Epithelial cell of esophagus (primary cell): ENCODE measurements around the gene DAB1.

Source experiments
- DNase-seq: peaks from one replicate; pipeline ENCODE4 v3.0.0; 2010; ENCODE audit warnings: low read depth
- H3K4me3 ChIP-seq: 2 replicates; pipeline ENCODE4 v1.5.1; 2011; ENCODE audit warnings: mild to moderate bottlenecking, low read length, control low read depth
- TF ChIP-seq, protein P1 (sequence below): IDR thresholded peaks from 2 replicates; pipeline ENCODE4 v1.5.1; 2011; ENCODE audit warnings: low read depth, mild to moderate bottlenecking, low read length, control low read depth, inconsistent platforms; ENCODE audit not compliant: insufficient read depth; ENCODE audit errors: missing control alignments

DAB1 gene

DNA sequence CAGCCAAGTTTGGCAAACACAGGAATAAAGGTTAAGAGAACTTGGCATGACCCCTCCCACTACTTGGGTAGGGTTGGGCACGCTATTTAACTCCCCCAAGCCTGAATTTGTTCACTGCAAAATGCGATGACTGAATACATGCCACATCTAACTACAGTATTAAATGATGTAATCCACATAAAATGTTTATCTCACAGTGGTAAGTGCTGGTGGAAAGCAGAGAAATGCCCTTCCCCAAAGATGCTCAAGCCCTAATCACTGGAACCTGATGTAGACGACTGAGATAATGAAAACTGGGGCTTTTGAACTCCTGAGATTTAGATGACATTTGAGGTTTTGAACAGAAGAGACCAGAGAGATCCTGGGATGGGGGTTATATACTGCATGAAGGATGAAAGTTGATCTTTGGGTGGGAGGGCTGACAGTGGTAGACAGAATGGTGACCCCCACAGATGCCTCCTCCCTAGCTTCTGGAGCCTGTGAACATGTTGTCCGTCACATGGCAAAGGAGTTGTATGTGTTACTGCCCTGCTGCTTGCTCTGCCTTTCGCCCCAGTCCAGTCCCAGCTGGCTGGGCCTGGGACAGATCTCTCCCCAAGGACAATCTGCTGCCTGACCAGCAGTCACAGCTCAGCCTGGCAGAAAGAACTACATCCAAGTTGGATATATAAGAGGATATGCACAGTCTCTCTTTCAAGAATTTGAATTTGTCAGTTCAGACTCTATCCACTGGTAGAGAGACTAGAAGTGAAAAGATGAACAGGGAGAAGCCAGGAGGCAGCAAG lies 120.9 kb downstream of the DAB1 start:
- DNase-seq = no peak
- no peak overlapping the region for H3K4me3 ChIP-seq
- TF ChIP-seq, protein P1, sequence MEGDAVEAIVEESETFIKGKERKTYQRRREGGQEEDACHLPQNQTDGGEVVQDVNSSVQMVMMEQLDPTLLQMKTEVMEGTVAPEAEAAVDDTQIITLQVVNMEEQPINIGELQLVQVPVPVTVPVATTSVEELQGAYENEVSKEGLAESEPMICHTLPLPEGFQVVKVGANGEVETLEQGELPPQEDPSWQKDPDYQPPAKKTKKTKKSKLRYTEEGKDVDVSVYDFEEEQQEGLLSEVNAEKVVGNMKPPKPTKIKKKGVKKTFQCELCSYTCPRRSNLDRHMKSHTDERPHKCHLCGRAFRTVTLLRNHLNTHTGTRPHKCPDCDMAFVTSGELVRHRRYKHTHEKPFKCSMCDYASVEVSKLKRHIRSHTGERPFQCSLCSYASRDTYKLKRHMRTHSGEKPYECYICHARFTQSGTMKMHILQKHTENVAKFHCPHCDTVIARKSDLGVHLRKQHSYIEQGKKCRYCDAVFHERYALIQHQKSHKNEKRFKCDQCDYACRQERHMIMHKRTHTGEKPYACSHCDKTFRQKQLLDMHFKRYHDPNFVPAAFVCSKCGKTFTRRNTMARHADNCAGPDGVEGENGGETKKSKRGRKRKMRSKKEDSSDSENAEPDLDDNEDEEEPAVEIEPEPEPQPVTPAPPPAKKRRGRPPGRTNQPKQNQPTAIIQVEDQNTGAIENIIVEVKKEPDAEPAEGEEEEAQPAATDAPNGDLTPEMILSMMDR = no peak

DNA sequence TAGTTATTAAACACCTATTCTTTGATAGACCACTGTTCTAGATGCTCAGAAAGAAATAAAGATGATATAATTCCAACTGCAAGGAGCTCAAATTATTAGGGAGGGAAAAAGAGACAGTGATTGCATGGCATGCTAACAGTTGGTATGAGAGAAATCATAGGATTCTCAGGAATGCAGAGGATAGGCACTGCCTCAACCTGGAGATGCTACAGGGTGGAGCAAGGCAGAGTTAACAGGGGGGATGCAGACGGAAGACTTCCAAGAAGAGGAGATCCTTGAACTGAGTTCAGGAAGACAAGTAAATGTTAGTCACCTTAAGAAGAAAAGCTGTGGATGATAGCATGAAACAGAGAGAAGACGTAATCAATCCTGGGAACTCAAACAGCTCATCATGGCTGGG lies 123.7 kb downstream of the DAB1 start:
- H3K4me3 ChIP-seq = no peak overlapping the region
- no peak for DNase-seq
- TF ChIP-seq, protein P1 = no peak

DNA sequence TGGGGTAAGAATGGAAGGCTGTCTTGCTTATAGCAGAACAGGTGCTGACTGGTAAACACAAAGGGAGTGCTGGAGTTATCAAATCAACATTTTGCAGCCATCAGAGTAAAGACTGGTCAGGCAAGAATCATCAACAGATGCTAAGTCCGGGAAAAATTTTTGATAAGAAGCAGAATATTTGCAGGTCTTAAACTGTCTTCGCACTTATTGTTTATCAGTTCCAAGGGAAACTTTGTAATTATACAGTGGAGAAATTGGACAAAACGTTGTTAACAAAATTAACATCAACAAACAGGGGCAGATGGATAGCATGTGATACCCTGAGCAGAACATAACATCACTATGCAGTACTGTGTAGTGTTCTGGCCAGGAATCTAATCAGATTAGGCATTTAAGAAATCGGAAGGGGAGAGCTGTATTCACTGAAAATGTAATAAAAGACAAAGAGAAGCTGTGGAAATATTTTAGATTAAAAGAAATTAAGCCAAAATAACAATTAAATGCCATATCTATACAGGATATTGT lies 127.1 kb downstream of the DAB1 start:
- DNase-seq = no peak
- H3K4me3 ChIP-seq = no peak overlapping the region
- TF ChIP-seq, protein P1 = no peak

DNA sequence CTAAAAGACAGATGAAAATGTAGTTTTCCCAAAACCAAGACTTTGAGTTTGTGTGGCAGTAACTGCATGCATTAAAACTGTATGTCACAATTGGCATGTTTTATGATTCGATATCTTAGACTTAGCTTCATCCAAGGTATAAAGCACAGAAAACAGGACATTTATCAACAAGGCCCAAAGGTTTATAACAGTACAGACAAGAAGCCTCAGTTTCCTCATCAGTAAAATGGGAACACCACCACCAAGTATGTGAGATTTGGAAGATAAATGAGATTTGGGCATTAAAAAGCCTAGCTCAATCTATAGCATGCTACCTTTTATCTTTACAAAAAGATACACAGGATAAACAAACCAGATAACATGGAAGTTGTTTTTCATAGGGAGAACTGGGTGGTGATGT lies 128.5 kb downstream of the DAB1 start:
- TF ChIP-seq, protein P1 = no peak
- H3K4me3 ChIP-seq = no peak overlapping the region
- DNase-seq = no peak

DNA sequence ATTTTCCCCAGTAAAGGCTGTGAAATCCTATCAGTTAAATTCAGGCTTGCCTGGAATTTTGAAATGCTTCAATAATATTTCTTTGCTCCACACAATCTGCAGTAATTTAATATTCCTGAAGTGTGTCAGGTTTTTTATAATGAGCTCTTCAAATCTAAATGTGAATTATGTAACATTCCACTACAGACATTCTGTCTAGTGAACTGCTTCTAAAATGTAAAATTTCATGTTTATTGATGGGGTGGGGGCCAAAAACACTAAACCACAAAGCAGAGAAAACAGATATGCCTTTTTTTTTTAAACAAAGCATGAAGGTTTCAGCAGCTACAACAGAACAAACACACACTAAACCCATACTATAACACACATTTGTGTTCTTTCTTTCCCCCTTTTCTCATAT lies 129.7 kb downstream of the DAB1 start:
- DNase-seq = no peak
- TF ChIP-seq, protein P1 = no peak
- no peak overlapping the region for H3K4me3 ChIP-seq

DNA sequence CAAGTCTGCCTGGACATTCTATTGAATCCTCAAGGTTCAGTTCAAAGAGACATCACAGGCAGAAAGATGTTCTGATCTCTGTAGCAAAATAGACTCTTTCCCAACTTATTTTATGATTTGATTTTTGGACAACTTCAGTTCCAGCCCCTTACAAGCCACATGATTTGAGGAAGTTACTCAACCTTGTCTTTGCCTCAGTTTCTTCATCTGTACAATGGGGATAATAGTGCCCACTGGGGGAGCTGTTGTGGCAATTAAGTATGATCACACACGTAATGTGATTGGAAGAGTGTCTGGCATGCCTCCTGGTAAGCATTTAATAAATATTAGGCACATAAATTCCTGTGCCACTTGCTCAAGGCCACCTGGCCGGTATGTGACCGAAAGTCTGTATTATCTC lies 130.6 kb downstream of the DAB1 start:
- TF ChIP-seq, protein P1 = no peak
- no peak overlapping the region for H3K4me3 ChIP-seq
- DNase-seq = no peak

DNA sequence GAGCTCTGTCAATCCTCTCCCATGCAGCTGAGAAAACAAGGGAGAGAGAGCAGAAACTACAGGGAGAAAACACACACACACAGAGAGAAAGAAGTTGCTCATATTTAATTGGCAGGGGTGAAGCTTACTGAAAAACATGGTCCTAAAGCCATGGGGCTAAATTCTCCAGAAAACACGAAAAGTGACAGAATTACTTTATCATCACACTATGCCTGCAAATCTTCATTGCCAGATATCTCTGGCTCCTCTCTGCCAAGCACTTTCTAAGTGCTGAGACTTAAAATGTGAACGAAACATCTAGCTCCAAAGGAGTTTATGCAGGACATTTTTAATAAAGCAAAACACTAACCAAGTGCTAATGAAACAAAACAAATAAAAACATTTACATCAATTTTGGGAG lies 134.1 kb downstream of the DAB1 start:
- no peak for DNase-seq
- no peak overlapping the region for H3K4me3 ChIP-seq
- TF ChIP-seq, protein P1 = no peak
